ENCODE data around the gene FRAS1.

- no peak for TF ChIP-seq PAX5 (IDR thresholded peaks at IDR 0.05; ENCODE audit: insufficient read depth, low read length, severe bottlenecking)
- no peak for TF ChIP-seq TAF1 (IDR thresholded peaks at IDR 0.05; ENCODE audit: low read depth, low read length)
- no peak for TF ChIP-seq POLR2A (IDR thresholded peaks at IDR 0.05; ENCODE audit: low read depth, low read length)
Observed at GRCh38 chr4:78038704-78039103, 18.4 kb upstream of the FRAS1 start.

Data from GM12891 (cell line).